HS-5 (cell line): ENCODE results near the gene METAP1.
"Not testable (repeated sequence)": the region's sequence is repeated elsewhere in the genome, so short reads cannot be mapped to it uniquely, and the experiment has no call there.

Experiments used
- DNase-seq: peaks from one replicate; pipeline ENCODE4 v3.0.0-alpha.2; 2012; ENCODE audit warnings: low read depth

Gene METAP1

DNA sequence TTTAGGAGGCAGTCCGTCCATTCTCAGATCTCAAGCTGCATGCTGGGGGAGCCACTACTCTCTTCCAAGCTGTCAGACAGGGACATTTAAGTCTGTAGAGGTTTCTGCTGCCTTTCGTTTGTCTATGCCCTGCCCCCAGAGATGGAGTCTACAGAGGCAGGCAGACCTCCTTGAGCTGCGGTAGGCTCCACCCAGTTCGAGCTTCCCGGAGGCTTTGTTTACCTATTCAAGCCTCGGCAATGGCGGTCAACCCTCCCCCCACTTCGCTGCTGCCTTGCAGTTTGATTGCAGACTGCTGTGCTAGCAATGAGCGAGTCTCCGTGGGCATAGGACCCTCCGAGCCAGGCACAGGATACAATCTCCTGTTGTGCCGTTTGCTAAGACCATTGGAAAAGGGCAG lies 103.8 kb downstream of the METAP1 start:
- no peak for DNase-seq

DNA sequence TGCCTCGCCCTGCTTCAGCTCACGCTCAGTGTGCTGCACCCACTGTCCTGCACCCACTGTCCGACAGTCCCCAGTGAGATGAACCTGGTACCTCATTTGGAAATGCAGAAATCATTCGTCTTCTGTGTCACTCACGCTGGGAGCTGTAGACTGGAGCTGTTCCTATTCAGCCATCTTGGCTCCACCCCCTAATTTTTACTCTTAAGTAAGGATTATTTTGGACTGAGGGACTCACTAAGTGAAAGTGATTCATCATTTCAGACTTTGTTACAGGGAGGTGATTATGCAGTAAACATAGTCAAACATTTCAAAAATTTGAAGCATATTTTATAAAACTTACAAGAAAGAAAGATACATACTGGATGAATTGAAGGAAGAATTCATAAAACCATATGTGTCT lies 104.3 kb downstream of the METAP1 start:
- not testable (repeated sequence) for DNase-seq

- DNase-seq, result no peak
These were observed 105.4 kb downstream of the METAP1 start for GRCh38 chr4:99100876-99101275.

- DNase-seq, result no peak
These were observed 107.1 kb downstream of the METAP1 start for GRCh38 chr4:99102634-99103033.

- no peak for DNase-seq
These were observed 107.6 kb downstream of the METAP1 start for GRCh38 chr4:99103166-99103565.

- no peak for DNase-seq
These were observed 108.6 kb downstream of the METAP1 start for GRCh38 chr4:99104153-99104552.

DNA sequence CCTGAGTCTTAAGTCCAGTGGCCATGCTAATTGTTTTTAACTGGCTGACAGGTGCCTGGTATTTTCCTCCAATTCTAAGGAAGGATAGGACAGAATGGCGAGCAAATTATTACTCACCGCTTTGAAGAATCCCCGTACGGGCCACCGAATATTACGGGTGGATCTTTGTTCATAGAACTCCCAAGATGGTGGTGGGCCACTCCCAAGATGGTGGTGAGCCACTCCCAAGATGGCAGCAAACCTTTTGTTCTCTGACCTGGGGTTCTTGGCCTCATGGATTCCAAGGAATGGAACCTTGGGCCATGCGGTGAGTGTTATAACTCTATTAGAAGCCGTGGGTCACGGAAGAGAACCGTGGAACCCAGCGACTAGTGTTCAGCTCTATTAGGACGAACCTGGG lies 113.8 kb downstream of the METAP1 start:
- not testable (repeated sequence) for DNase-seq
